Measurements from ENCODE around the gene DUSP22. TPM values are rescaled to one million over a fixed set of nuclear protein-coding genes. Genes with fewer than 3 reads are reported as not detected.

Gene DUSP22
- total RNA-seq, 1 donor, result 17.0 TPM

GRCh38 chr6:321158-321438 is 28.8 kb downstream of the DUSP22 start:
- no peak for TF ChIP-seq CTCF (IDR thresholded peaks at IDR 0.05; ENCODE audit: insufficient read depth, low read length)
- DNase-seq (ENCODE audit: low read depth), result no peak
- H3K4me3 ChIP-seq (ENCODE audit: low read depth, low read length), result no peak overlapping the region

- DNase-seq (ENCODE audit: low read depth), result no peak
- no peak overlapping the region for H3K4me3 ChIP-seq (ENCODE audit: low read depth, low read length)
- no peak for TF ChIP-seq CTCF (IDR thresholded peaks at IDR 0.05; ENCODE audit: insufficient read depth, low read length)
These were observed 29.4 kb downstream of the DUSP22 start for GRCh38 chr6:321536-322258.

- DNase-seq (ENCODE audit: low read depth), result no peak
- TF ChIP-seq CTCF (IDR thresholded peaks at IDR 0.05; ENCODE audit: insufficient read depth, low read length), result no peak
- no peak overlapping the region for H3K4me3 ChIP-seq (ENCODE audit: low read depth, low read length)
These were observed 30.1 kb downstream of the DUSP22 start for GRCh38 chr6:322259-322930.

GRCh38 chr6:322940-323729 is 30.8 kb downstream of the DUSP22 start:
- H3K4me3 ChIP-seq (ENCODE audit: low read depth, low read length), result no peak overlapping the region
- TF ChIP-seq CTCF (IDR thresholded peaks at IDR 0.05; ENCODE audit: insufficient read depth, low read length), result no peak
- no peak for DNase-seq (ENCODE audit: low read depth)

- H3K4me3 ChIP-seq (ENCODE audit: low read depth, low read length), result no peak overlapping the region
- no peak for DNase-seq (ENCODE audit: low read depth)
- TF ChIP-seq CTCF (IDR thresholded peaks at IDR 0.05; ENCODE audit: insufficient read depth, low read length), result no peak
These were observed 31.4 kb downstream of the DUSP22 start for GRCh38 chr6:323730-324088.

- DNase-seq (ENCODE audit: low read depth), result no peak
- TF ChIP-seq CTCF (IDR thresholded peaks at IDR 0.05; ENCODE audit: insufficient read depth, low read length), result no peak
- no peak overlapping the region for H3K4me3 ChIP-seq (ENCODE audit: low read depth, low read length)
These were observed 31.9 kb downstream of the DUSP22 start for GRCh38 chr6:324116-324728.

All from fibroblast of the aortic adventitia (primary cell).